NCI-H146 treated with DMSO at 0.1 percent for 48 hours (cell line): ENCODE data around the gene LTBP1.

ENCODE experiments used
- DNase-seq: peaks from one replicate; lab custom pipeline; 2025; ENCODE audit not compliant: unreplicated experiment; lab: John Stamatoyannopoulos, UW

Gene LTBP1

DNA sequence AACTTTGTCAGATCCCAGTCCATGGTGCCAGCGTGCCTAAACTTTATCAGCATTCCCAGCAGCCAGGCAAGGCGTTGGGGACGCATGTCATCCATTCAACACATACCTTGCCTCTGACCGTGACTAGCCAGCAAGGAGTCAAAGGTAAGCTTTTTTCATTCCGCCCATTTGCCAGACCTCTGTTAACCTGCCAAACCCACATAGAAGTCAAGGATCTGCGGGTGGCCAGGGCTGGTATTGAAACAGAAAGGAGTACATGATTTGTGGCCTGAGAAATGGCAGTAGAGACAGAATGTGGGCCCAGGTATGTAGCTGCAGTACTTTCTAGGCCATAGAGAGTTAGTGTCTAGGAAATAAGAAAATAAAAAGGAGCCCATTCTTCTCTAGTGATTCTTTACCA lies 240.2 kb downstream of the LTBP1 start:
- DNase-seq: no peak

DNA sequence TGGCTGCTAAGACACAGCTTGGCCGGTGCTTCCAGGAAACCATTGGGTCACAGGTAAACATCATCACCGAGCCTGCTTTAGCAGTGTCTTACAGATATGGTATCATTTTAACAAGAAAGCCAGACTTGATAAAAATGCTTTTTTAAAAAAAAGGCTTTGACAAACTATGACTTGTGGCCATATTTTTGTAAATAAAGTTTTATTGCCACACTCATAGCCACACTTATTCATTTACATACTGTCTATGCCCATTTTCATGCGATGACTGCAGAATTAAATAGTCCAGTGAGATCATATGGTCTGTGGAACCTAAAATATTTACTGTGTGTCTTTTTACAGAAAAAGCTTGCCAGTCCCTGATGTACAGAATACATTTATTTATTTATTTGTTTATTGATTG lies 242.0 kb downstream of the LTBP1 start:
- DNase-seq: no peak

DNA sequence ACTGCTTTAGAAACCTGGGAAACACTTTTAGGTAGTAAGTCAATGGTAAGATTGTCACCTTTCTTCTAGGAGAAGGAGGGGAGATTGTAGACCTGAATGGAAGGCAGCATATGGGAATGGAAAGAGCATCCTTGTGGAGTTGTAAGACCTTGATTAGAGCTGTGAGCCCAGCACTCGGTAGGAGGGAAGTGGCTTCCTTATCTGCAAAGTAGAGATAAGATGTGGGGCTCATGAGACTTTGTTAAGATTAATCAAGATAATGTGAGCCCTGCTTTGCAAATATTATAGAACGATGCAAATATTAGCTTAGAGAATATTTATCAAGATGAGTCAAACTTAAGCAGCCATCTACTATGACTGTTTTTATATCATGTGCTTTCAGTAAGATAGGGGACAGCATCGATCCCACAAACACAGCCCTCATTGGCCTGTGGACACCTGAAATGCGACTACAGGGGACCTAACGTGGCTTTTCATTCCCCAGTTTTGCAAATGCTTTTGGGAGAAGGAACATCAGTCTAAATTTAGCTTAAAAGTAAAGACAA lies 243.7 kb downstream of the LTBP1 start:
- DNase-seq: no peak

DNA sequence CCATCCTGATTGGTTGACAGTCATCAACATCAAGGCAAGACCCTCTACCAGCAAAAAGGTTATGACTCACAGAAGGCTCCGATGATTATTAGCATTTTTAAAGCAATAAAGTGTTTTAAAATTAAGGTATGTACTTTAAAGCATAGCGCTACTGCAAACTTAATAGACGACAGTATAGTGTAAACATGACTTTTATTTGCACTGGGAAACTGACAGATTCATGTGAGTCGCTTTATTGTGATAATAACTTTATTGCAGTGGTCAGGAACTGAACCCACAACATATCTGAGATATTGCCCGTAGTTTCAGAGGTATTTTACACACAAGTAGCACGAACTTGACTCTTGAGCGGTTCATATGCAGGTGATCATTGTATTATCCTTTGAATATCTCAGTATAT lies 249.1 kb downstream of the LTBP1 start:
- no peak for DNase-seq

DNA sequence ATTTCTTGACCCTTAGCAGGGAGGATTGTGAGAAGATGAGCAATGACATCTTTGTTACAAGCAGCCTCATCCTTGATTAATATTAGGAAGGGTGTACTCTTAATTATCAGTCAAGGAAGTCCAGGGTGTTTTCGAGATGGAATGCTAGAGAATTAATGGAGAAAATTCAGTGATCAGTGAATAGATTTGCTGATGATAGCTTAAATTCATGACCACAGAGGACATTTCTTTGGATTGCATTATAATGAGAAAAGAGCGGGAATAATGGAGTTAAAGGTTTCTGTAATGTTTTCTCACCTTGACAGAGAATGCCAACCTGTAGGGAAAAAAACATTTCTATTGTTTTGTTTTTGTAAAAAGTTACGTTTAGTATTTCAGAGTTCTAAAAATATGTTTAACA lies 249.9 kb downstream of the LTBP1 start:
- DNase-seq: no peak

DNA sequence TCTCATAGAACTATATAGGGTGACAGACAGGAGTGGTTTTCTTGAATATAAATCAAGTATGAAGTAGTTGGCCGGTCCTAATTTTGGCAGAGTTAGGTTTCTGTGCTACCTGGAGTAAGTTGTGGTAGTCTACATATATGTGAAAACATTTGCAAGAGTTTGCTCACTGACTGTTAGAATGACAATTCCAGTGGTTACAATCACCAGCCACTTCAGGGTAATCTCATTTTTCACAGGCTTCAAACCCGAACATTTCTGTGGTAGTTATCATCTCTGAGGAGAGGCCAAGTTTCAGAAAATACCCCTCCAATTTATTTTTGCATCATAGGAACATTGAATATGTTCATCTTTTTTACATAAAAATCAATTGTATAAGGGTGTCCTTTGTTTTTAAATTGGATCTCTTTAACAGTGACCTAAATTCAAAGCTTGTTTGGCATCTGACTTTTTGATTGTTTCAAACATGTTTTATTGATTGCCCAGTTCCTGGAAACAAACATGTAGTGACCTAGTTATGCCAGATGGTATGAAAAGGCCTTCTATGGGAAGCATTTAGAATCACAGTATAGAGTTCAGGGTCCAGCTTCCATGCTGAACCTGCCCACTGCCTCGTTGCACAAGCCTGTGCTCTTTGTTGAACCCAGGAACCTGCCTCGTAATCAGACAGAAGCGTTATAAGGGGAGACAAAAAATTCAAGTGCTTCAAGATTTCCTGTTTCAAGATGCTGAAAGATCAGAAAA lies 250.6 kb downstream of the LTBP1 start:
- DNase-seq: no peak

DNA sequence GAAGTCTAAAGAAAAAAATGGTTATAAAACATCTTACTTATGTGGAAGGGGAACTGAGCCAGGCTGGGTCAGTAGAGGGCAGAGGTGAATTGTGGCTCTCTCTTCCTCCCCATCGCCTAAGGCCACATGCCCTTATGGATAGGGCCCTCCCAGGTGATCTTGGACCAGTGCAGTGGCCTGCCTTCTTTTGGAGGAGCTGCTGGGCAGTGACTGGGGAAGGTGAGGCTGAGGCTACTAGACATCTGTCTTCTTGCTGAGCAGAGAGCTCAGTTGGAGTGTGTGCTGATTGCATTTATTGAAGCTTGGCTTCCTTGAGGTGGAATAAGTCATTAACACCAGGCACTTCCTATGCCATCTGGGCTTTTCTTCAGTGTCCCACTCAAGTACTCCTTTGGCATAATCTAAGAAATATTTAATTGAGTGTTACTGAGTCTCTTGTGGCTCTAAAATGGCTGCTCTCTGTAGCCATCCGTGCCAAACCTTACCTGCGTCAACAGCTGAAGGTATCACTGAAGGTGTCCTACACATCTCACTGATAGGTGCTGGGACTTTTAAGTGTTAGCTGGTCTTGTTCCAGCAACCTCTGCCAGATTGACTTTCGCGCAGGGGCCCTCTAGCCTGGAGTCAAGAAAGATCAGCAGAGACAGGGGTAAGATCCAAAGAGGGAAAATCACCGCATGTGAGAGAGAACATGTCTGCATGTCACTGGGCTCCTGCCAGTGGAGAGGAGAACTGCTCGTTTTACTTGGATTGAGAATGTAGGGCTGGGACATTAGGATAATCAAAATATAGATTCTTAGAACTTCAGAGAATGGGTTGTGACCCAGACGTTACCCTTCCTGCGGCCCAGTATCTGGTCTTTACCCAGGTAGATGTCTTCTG lies 256.1 kb downstream of the LTBP1 start:
- no peak for DNase-seq

DNA sequence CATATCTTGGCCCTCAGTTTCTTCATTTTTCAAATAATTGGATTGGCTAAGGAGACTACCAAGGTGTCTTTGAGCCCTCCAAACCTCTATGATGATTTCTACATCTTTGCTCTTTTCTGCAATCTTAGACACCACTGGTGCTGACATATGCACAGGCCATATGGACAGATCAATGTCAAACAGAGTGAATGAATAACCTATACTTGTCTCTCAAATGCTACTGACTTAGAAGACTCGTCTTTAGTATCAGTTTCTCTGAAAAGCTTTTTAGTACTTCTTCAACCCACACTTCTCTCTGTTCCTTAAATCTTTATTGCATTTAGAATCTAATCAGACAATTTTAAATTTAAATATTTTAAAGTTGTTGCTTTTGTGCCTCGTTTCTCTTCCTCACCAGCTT lies 258.2 kb downstream of the LTBP1 start:
- no peak for DNase-seq

DNA sequence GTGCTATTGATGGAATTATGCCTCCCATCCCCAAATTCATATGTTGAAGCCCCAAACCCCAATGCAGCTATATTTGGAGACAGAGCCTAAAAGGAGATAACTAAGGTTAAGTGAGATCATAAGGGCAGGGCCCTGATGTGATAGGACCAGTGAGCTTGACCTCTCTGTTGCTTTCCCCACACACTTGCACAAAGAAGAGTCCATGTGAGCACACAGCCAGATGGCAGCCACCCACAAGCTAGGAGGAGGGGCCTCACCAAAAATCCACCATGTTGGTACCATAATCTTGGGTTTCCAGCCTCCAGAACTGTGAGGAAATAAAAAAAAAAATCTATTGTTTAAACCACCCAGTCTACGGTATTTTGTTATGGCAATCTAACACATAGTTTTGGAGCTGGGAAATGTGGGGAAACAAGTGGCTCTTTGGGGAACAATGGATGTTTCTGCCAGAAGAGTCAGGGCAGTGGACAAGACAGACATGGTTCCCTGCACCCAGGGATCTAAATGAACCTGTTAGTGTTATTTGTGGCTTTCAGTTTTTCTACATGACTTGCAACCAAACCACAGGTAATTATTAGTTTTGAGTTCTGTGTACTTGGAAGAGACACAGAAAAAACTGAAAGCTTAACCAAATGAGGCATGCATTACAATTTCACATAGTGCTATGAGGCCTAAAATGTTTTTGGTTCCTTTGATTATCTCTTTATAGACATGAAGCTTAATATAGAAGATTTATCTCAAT lies 259.1 kb downstream of the LTBP1 start:
- DNase-seq: no peak

DNA sequence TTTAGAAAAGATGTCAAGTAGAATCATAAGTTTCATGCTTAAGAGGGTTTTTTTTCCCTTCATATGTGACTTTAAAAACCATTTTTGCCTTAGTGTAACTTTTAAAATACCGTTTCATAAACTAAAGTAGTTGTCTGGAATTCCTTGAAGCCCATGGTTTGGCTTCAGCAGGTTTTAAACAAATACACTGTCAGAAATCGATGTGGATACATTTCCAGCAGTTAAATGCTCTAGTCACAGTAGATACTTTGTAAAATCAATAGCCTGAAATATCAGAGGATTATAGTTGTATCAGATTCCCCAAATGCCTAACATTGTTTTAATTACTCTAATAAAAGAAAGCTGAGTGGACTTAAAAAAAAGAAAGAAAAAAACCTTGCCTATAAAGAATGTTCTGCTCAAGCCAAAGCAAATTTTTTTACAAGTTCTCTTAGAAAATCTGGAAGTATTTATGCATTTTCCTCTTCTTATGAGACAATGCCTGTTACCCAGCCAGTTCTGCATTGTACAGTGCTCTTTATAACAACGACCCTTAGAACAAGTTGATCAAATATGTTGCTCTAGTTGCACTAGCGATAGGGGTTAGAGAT lies 260.5 kb downstream of the LTBP1 start:
- DNase-seq: no peak

DNA sequence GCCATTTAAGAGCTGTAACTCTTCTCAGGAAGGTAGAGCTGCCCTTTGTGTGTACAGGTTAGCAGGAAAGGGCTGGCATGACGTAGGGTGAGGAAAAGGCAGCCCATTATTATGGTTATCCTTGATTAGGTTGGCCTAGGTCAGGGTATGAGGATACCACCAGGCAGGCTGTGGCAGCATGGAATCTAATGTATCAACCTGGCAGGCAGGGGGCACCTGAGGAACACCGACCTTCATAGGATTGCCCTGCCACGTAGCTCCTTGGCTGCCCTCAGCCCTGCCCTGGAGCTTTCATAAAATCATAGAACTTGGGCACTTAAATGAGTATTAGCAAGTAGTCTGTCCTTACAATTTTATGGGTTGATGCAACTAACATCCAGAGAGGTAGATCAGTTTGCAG lies 261.6 kb downstream of the LTBP1 start:
- DNase-seq: no peak

DNA sequence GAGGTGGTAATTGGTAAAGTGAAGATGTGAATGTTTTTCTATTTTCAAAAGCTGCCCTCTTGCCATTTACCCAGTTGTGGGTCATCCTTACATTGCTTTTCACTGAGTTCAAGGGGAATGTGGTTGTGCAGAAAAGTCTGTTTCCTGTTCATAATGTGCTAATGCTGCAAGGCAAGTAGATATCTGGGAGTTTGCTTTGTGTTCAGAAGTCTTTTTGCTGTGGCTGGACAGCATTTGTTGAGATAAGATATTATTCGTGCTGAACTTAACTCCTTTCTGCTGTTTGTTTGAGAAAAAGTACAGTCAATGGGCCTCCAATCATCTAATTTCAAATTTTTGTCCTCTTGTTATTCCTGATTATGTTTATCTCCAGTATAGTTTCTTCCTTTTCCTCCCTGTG lies 263.2 kb downstream of the LTBP1 start:
- DNase-seq: no peak

DNA sequence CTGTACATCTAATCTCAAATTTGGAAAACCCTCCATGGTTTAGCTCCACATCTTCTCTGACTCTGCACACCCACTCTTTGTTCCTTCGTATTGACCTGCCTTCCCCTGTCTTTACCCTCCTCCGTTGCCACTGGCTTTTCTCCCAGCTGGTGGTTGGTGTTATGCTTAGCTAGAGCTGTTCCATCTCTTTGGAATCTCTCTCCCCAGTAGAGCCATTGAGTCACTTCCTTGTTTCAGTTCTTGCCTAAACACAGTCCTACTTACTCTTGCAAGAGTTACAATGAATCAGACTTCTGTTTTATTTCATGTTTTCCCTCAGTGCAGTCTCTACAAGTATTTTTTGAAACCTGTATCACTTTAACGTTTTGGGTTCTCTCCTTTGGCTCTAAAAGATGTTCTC lies 263.9 kb downstream of the LTBP1 start:
- no peak for DNase-seq

DNA sequence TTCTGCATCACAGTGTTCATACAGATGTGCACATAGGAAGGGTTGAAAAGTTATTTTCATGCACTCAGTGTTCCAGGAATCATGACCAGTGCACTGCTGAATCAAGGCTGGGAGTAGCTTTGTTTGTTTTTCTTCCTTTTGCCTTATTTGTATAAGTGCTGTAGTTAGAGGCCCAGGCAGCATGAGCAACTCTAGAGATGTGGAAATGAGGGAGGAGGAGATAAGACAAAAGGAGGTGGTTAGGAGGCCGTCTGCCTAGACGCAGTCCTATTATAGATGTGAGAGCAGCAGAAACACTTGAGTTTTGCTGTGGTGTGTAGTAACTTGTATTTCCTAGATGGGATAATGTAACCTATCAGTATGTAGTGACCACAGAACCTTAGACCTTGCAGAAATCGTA lies 265.4 kb downstream of the LTBP1 start:
- DNase-seq: no peak

DNA sequence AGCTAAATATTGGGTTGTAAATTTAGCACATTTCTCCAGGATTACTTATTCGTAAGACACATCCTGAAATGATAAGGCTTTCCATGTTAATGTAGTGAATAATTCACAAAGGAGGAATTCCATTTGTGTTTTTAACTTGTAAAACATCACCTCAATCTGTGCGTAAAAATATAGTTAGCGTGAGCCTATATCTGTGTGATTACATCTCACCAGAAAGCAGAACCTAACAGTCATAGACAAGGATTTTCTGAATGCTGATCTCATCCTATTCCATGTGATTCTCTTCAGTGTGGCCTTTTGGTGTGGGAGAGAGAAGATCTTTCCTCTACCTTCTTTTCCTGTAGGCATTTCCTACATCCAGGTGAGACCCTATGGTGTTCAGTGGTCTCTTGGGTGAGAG lies 266.5 kb downstream of the LTBP1 start:
- no peak for DNase-seq

DNA sequence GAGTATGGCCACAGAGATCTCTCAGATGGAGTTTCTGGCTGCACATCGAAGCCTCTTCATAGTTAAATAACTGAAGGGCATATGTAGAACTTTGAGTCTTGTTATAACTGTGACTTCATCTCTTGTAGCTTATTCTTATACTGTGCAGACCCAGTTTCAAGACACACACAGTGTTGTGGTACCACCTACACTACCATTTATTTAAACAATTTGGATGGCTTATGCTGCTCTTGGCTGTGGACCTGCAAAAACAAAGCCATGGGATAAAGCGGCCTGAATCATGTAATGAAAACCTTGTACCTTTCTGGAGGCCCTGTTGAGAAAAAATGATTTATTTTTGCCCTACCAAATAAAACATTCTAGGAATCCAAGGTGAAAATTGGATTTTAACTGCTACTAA lies 266.9 kb downstream of the LTBP1 start:
- DNase-seq: no peak

DNA sequence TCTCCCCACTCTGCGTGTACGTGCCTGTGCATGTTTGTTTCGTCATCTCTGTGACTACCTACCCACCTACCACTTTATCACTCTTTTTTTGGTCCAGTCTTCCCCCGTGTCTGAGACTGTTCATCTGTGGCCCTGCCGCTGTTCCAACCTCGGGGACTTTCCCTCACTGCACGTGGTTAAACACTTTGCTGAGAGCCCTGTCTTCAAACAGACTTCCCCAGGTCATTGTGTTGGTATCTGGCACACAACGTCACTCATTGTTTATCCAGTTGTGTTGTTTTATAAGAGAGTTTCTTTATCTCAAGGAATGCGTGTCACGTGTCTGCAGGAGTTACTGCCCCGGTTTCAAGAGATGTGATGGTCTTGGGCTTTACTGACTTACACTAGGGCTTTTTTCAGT lies 267.7 kb downstream of the LTBP1 start:
- DNase-seq: no peak

DNA sequence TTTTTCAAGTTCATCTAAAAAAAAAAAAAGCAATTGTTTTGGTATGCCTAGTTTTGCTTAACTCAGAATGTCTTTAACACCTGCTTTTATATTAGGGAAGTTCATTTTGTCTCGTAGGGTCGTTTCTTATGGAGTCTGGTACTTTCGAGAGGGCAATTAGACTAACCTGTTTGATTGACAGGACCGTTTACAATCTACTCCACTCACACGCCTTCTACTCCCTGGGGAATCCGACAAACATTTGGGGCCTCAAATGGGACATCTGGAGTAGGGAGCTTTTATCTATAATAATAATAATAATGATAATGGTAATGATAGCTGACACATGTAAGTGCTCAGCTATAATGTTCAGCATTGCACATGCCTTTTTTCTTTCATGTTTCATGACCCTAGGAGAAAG lies 268.1 kb downstream of the LTBP1 start:
- DNase-seq: no peak

DNA sequence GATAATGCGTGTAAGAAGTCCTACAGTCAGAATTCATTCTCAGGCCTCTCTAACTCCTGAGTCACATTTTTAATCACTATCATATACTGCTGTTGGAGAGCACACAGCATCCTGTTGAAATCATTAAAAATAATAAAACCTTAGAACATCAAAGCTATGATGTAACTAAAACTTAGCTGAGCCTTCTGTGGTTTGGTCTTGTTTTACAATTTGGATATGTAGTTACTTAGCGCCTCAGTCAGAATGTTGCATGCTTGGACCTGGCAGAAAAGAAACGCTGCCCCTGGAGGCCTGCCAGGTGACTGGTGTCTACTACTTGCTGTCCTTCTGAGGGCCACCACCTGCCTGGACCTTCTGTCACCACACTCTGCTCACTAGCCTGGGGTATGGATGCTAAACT lies 268.5 kb downstream of the LTBP1 start:
- DNase-seq: no peak

DNA sequence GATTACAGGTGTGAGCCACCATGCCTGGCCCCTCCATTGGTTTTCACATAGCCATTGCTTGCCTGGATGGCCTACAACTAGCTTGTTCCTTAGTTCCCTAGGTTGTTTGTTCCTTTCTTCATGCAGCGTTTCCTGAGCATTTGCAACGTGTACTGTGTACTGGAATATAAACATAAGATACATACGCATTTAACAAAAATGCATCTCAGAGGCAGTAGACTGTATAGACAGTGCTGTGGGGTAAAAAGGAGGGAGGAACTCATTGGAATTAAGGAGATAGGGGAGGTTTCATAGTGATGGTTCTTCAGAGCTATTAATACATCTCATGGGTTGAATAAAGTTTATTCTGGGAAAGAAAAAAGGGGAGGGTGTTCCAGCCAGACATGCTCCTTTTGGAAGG lies 269.2 kb downstream of the LTBP1 start:
- DNase-seq: no peak

DNA sequence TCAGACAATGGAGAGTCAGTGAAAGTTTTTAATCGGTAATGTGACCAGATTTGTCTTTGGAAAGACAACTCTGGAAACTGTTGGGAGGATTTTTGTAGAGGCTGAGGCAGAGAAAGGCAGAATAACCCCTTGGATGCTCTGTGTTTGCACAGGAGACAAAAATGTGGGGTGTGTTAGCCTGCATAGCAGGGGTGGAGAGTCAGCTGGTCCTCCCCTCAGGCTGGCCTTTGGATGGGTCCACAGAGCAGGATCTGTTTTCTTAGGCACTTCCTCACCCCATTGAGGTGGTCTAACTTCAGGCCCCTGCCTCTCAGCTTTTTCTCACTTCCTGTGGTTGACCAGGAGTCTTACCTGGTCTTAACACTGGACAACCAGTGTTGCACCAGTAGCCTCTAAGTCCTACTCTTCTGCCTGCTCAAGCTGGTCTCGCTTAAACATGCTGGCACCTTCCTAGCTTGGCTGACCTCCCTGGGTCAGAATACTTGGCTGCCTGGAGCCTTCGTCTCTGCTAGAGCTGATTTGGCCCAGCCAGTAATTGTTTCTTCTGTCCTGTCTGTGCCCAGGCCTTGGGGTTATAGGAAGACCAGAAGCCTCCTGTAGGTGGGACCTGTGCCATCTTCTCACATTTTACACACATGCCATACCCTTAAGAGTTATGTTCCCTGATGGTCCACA lies 269.9 kb downstream of the LTBP1 start:
- DNase-seq: no peak
